Neural cell (in vitro differentiated cells): ENCODE measurements around the gene TMED9.

Experiments used
- CTCF ChIP-seq: fragments of 450-650 bp; IDR thresholded peaks from 2 replicates; pipeline ENCODE4 v1.5.1; 2014; ENCODE audit warnings: antibody characterized with exemption, mild to moderate bottlenecking, moderate library complexity; ENCODE audit not compliant: poor library complexity, severe bottlenecking
- MXI1 ChIP-seq: fragments of 450-650 bp; conservative IDR thresholded peaks from 2 replicates; pipeline ENCODE4 v1.6.1; 2014; ENCODE audit warnings: antibody characterized with exemption, mild to moderate bottlenecking; ENCODE audit not compliant: poor library complexity, severe bottlenecking
- POLR2AphosphoS5 ChIP-seq: IDR thresholded peaks from 2 replicates; pipeline ENCODE4 v1.6.1; 2012
- REST ChIP-seq: IDR thresholded peaks from 2 replicates; pipeline ENCODE4 v1.6.1; 2012; ENCODE audit warnings: borderline replicate concordance

- TF ChIP-seq CTCF (no peak), MXI1 (no peak), POLR2AphosphoS5 (no peak), REST (no peak)
These were observed 36.8 kb upstream of the TMED9 start for GRCh38 chr5:177555228-177555627.
